HT-29 (cell line): ENCODE results near the gene KIAA1191. TPM values are rescaled to one million over a fixed set of nuclear protein-coding genes. Genes with fewer than 3 reads are reported as not detected.
"Not testable (repeated sequence)": the region's sequence is repeated elsewhere in the genome, so short reads cannot be mapped to it uniquely, and the experiment has no call there.

ENCODE experiments used
- DNase-seq: peaks from one replicate; pipeline ENCODE4 v3.0.0-alpha.2; 2015; ENCODE audit warnings: low spot score
- total RNA-seq: library from RNA; depleted of rRNA; stranded (reverse); fragments of >200 nt; shearing (Covaris generic); gene quantifications from 2 replicates; pipeline ENCODE4 v1.2.3, GENCODE V29; 2014; rRNA removed

KIAA1191 gene
- total RNA-seq = 43.6 and 53.5 TPM in 2 replicates

GRCh38 chr5:176361437-176362232, at the start of gene KIAA1191:
Gene KIAA1191 (minus strand): TSS chr5:176361764. CDS start chr5:176359508, 2,256 bp downstream.
- peak; percentile 89 for DNase-seq

GRCh38 chr5:176410486-176411180, 49.1 kb upstream of the KIAA1191 start:
- peak; percentile 51 for DNase-seq

GRCh38 chr5:176409765-176410164, 48.2 kb upstream of the KIAA1191 start:
- no peak for DNase-seq

- no peak for DNase-seq
Observed at GRCh38 chr5:176408590-176408989, 47.0 kb upstream of the KIAA1191 start.

GRCh38 chr5:176408252-176408573, 46.6 kb upstream of the KIAA1191 start:
- not testable (repeated sequence) for DNase-seq

GRCh38 chr5:176407456-176408251, 46.1 kb upstream of the KIAA1191 start:
- DNase-seq = no peak

- DNase-seq = no peak
Observed at GRCh38 chr5:176406436-176407052, 45.0 kb upstream of the KIAA1191 start.

- no peak for DNase-seq
Observed at GRCh38 chr5:176405656-176406435, 44.3 kb upstream of the KIAA1191 start.

GRCh38 chr5:176401281-176402205, 40.0 kb upstream of the KIAA1191 start:
- DNase-seq = no peak

GRCh38 chr5:176400382-176401156, 39.0 kb upstream of the KIAA1191 start:
- DNase-seq = no peak

- no peak for DNase-seq
Observed at GRCh38 chr5:176397736-176398420, 36.3 kb upstream of the KIAA1191 start.

- DNase-seq = no peak
Observed at GRCh38 chr5:176396330-176396729, 34.8 kb upstream of the KIAA1191 start.

GRCh38 chr5:176394881-176395675, 33.5 kb upstream of the KIAA1191 start:
- no peak for DNase-seq

- DNase-seq = no peak
Observed at GRCh38 chr5:176394096-176394495, 32.5 kb upstream of the KIAA1191 start.

- DNase-seq = no peak
Observed at GRCh38 chr5:176392526-176392925, 31.0 kb upstream of the KIAA1191 start.

- no peak for DNase-seq
Observed at GRCh38 chr5:176391999-176392398, 30.4 kb upstream of the KIAA1191 start.

GRCh38 chr5:176391479-176391878, 29.9 kb upstream of the KIAA1191 start:
- no peak for DNase-seq
